ENCODE results near the gene RPL15.

DNA sequence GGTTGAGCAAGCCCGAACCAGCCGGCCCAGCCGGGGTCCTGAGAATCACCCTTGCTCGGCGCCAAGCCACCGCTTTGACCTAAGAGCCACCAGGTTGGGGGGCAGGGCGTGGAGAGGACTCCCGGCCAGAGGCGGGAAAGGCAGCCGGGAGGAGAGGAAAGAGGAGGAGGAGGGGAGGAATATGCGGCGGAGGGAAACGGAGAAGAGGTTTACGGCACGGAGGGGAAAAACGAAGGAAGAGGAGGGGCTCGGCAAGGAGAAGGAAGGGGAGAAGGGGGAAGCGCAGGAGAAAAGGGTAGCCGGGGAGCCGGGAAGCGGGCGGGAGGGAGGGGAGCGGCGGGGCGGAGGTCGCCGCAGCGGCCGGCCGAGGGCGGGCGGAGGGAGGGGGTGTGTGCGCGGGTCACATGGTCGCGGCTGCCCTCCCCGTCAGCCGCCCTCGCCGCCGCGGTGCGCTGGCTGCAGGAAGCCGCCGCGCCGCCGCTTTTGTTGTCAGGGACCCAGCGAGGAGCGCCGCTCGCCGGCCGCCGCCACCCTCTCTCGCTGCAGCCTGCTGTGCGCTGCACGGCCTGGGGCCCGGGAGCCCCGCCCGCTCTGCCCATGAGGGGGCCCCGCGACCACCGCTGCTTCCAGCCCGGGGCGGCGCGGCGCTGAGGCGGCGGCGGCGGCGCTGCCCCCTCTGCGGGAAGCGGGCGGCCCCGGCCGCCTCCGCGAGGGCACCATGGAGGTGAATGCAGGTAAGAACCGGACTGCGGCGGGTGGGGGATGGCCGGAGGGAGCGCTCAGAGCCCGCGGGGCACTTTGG, 28.1 kb downstream of the RPL15 start, which contains the start of gene NR1D2:
- TF ChIP-seq CTCF (IDR thresholded peaks at IDR 0.05): no peak; the same call in 1 of the 2 replicates
- no peak for TF ChIP-seq REST (IDR thresholded peaks at IDR 0.05; ENCODE audit: insufficient read depth in 1 of 2, low read depth in 2 of 2, low read length in 1 of 2)
- TF ChIP-seq POLR2AphosphoS5 (IDR thresholded peaks at IDR 0.05; ENCODE audit: low read depth, low read length): no peak; the same call in 1 of the 2 replicates

All from Panc1 (cell line).